HEK293T (cell line): Measurements from ENCODE around the gene HPRT1.

Experiments
- ARNT ChIP-seq: fragments of 450-650 bp; IDR thresholded peaks from 2 replicates; pipeline ENCODE4 v1.6.1; 2017; ENCODE audit warnings: mild to moderate bottlenecking
- LEF1 ChIP-seq: fragments of 450-650 bp; IDR thresholded peaks from 2 replicates; pipeline ENCODE4 v1.6.1; 2017; ENCODE audit warnings: mild to moderate bottlenecking, borderline replicate concordance
- PKNOX1 ChIP-seq: fragments of 450-650 bp; IDR thresholded peaks from 2 replicates; pipeline ENCODE4 v1.6.1; 2016

GRCh38 chrX:134544513-134545151 is 84.7 kb downstream of the HPRT1 start:
- TF ChIP-seq LEF1 (no peak), PKNOX1 (no peak), ARNT (no peak)
